Adrenal gland (tissue), 12 donors: ENCODE data around the gene TNNT3. TPM values are rescaled to one million over a fixed set of nuclear protein-coding genes. Genes with fewer than 3 reads are reported as not detected.
A peak's percentile ranks its signal among the peaks of the same experiment; 100 is the strongest.

Experiments
- DNase-seq, 7 donors: peaks; one replicate each; pipeline ENCODE4 v3.0.0-alpha.2; 2019 to 2020
- H3K27ac ChIP-seq, 5 donors: fragments of 200-600 bp; sonication (generic) in 4 of 5; 1 replicate in 3 of 5; 2 replicates in 2 of 5; pipeline versions ENCODE4 v1.5.1 to v1.8.0; 2016 to 2020; ENCODE audit warnings: mild to moderate bottlenecking in 1 of 5
- H3K27me3 ChIP-seq: fragments of 200-600 bp; 2 replicates; pipeline ENCODE4 v1.8.0; 2021
- H3K36me3 ChIP-seq, 2 donors: fragments of 200-600 bp; replicated peaks in 1 of 2; 1 replicate in 1 of 2; 2 replicates in 1 of 2; pipeline versions ENCODE4 v1.5.1 to v1.8.0; 2018 to 2022
- H3K4me1 ChIP-seq, 2 donors: fragments of 200-600 bp; replicated peaks in 1 of 2; 1 replicate in 1 of 2; 2 replicates in 1 of 2; pipeline versions ENCODE4 v1.5.1 to v1.8.0; 2018 to 2021
- H3K4me3 ChIP-seq, 4 donors: fragments of 200-600 bp; sonication (generic) in 3 of 4; one replicate each; pipeline ENCODE4 v1.5.1; 2016 to 2018
- H3K9me3 ChIP-seq, 3 donors: fragments of 200-600 bp; sonication (generic) in 1 of 3; replicated peaks in 1 of 3; 1 replicate in 2 of 3; 2 replicates in 1 of 3; pipeline versions ENCODE4 v1.5.1 to v1.8.0; 2016 to 2021
- CTCF ChIP-seq, 6 experiments: fragments of 450-650 bp in 4 of 6; fragments of 200-600 bp in 2 of 6; sonication (generic) in 1 of 6; IDR thresholded peaks; 1 replicate in 5 of 6; 2 replicates in 1 of 6; pipeline versions ENCODE4 v1.5.1 to v1.8.0; 2016 to 2021; ENCODE audit warnings: antibody characterized with exemption in 6 of 6, mild to moderate bottlenecking in 2 of 6, moderate library complexity in 1 of 6
- POLR2A ChIP-seq, 2 donors: fragments of 450-650 bp; IDR thresholded peaks; one replicate each; pipeline ENCODE4 v1.6.1; 2017; ENCODE audit warnings: antibody characterized with exemption in 2 of 2, mild to moderate bottlenecking in 2 of 2, moderate library complexity in 1 of 2
- WGBS, 4 donors: extraction: QIAGEN DNeasy Blood & Tissue Kit in 2 of 4; methylation state at CpG; one replicate each; pipeline versions ENCODE4 v1.1.5 to v1.1.7; 2013 to 2017; 5-methylcytosine and 5-hydroxymethylcytosine counted together
- intact Hi-C, 2 donors: fragments of 100-400 bp; cut with DNase I; formaldehyde crosslinking; loops; one replicate each; pipeline versions ENCODE4 v1.14.1 to v1.15.0; 2022 to 2023
- polyA plus RNA-seq, 3 donors: library from polyadenylated mRNA; stranded (reverse); fragments of 200-250 nt in 2 of 3; fragments of 350-450 nt in 1 of 3; fragmentation: Illumina TruSeq in 1 of 3; extraction: RNeasy Lipid Tissue Mini Kit (QIAGEN cat#74804) in 1 of 3; gene quantifications; one replicate each; pipeline ENCODE4 v1.2.3, GENCODE V29; 2013 to 2014
- total RNA-seq, 9 donors: library from RNA; depleted of rRNA in 4 of 9; stranded (reverse); fragments of >200 nt in 4 of 9; fragments of 120-200 nt in 1 of 9; fragmentation: NEBNext Ultra II Directional in 1 of 9; extraction: Animal tissue kit (Norgen Biotek cat#: 25700) in 1 of 9; gene quantifications; one replicate each; pipeline versions ENCODE4 v1.1.0 to v1.2.4, GENCODE V29; 2013 to 2023
- donor health status: healthy with polysubstance abuse.
- donor health status: Bipolar disorder and iron deficiency.
- donor health status: DM: yes; HTN: yes; CAD: no.
- donor health status: DM: no; HTN: no; CAD: no.
- donor health status: DM: no; HTN: no; CAD: no.
- donor health status: DM: yes; HTN: yes; CAD: no.

TNNT3 gene
- total and polyA plus RNA-seq, 12 donors: 0.81 to 12.2 (median 5.4) TPM; not detected in 1

- DNase-seq: peak in 5 of 7 donors; percentile 24 to 52 (median 31)
- peak overlapping the region in 4 of 5 donors; percentile 31 to 97 (median 65) for H3K27ac ChIP-seq
- no peaks in the 10 kb centered on the region for H3K9me3 ChIP-seq
- intact Hi-C loops: loop anchor here (5.0 kb wide), 2 partner anchors 36 to 271 kb away; partner anchors contain the start of gene TNNT3 (in 1 of the 2)
- no peaks in the 10 kb centered on the region for H3K27me3 ChIP-seq
- peaks cover 0 to 41% of the 10 kb centered on the region in 2 donors for H3K36me3 ChIP-seq
- no peak overlapping the region for H3K4me3 ChIP-seq
- whole genome bisulfite sequencing, 4 donors: 55 to 100% (median 64%) methylated on average over 2 to 43 of the region's 43 CpGs
- no peak for TF ChIP-seq CTCF (IDR thresholded peaks at IDR 0.05)
- no peak for TF ChIP-seq POLR2A (IDR thresholded peaks at IDR 0.05)
- peaks cover 1 to 35% of the 10 kb centered on the region in 2 donors for H3K4me1 ChIP-seq
Observed at GRCh38 chr11:1881442-1882264, 37.9 kb upstream of the TNNT3 start.

- H3K4me3 ChIP-seq: no peak overlapping the region
- WGBS, 4 donors: 18 to 39% (median 34%) methylated on average over 9 to 23 of the region's 23 CpGs
Observed at GRCh38 chr11:1882265-1883238, 37.0 kb upstream of the TNNT3 start.

GRCh38 chr11:1883346-1884302 lies 35.9 kb upstream of the TNNT3 start:
- peaks cover 0 to 20% of the 10 kb centered on the region in 2 donors for H3K4me1 ChIP-seq
- DNase-seq: peak in 3 of 7 donors; percentile 22 to 50 (median 29)
- TF ChIP-seq CTCF (IDR thresholded peaks at IDR 0.05): no peak
- no peak for TF ChIP-seq POLR2A (IDR thresholded peaks at IDR 0.05)
- WGBS, 4 donors: 84 to 91% (median 87%) methylated on average over 10 to 14 of the region's 14 CpGs
- intact Hi-C loops: loop anchor here (5.0 kb wide), 2 partner anchors 34 to 269 kb away; partner anchors contain the start of gene TNNT3 (in 1 of the 2)
- no peaks in the 10 kb centered on the region for H3K27me3 ChIP-seq
- H3K4me3 ChIP-seq: no peak overlapping the region
- H3K9me3 ChIP-seq: no peaks in the 10 kb centered on the region
- H3K36me3 ChIP-seq: peaks cover 0 to 60% of the 10 kb centered on the region in 2 donors
- peak overlapping the region in 3 of 5 donors; percentile 26 to 97 (median 76) for H3K27ac ChIP-seq

More at GRCh38 chr11:1882265-1883238, 37.0 kb upstream of the TNNT3 start:
- H3K27me3 ChIP-seq: no peaks in the 10 kb centered on the region
- DNase-seq: peak; percentile 73 to 88 (median 82)
- peaks cover 0 to 49% of the 10 kb centered on the region in 2 donors for H3K36me3 ChIP-seq
- no peak for TF ChIP-seq POLR2A (IDR thresholded peaks at IDR 0.05)
- TF ChIP-seq CTCF (IDR thresholded peaks at IDR 0.05): peak; percentile 81 to 93 (median 86)
- intact Hi-C loops: loop anchor here (5.0 kb wide), 2 partner anchors 35 to 270 kb away; partner anchors contain the start of gene TNNT3 (in 1 of the 2)
- H3K27ac ChIP-seq: peak overlapping the region in 3 of 5 donors; percentile 26 to 97 (median 76)
- H3K4me1 ChIP-seq: peaks cover 0 to 26% of the 10 kb centered on the region in 2 donors
- H3K9me3 ChIP-seq: no peaks in the 10 kb centered on the region
